Nephron progenitor cell (in vitro differentiated cells): Measurements from ENCODE around the gene TEX11.
"Not testable (repeated sequence)": the region's sequence is repeated elsewhere in the genome, so short reads cannot be mapped to it uniquely, and the experiment has no call there.

Source experiments
- DNase-seq: peaks from one replicate; pipeline ENCODE4 v3.0.0; 2021
- H3K27ac Mint-ChIP-seq: 2 replicates; pipeline ENCODE4 v1.8.0; 2021; ENCODE audit warnings: mild to moderate bottlenecking, moderate library complexity, mixed read lengths
- H3K27me3 Mint-ChIP-seq: 2 replicates; pipeline ENCODE4 v1.8.0; 2021; ENCODE audit warnings: mild to moderate bottlenecking, low read depth, mixed read lengths; ENCODE audit not compliant: poor library complexity
- H3K36me3 Mint-ChIP-seq: 2 replicates; pipeline ENCODE4 v1.8.0; 2021; ENCODE audit warnings: low read depth, mixed read lengths
- H3K4me1 Mint-ChIP-seq: 2 replicates; pipeline ENCODE4 v1.8.0; 2021; ENCODE audit warnings: mixed read lengths
- H3K4me3 Mint-ChIP-seq: 2 replicates; pipeline ENCODE4 v1.8.0; 2021; ENCODE audit warnings: mild to moderate bottlenecking, moderate library complexity, mixed read lengths
- H3K9me3 Mint-ChIP-seq: 2 replicates; pipeline ENCODE4 v1.8.0; 2021; ENCODE audit warnings: mild to moderate bottlenecking, moderate library complexity, mixed read lengths
- CTCF ChIP-seq: fragments of 200-600 bp; sonication (generic); IDR thresholded peaks from 2 replicates; pipeline ENCODE4 v1.5.0; 2021; ENCODE audit warnings: antibody characterized with exemption

Gene TEX11

GRCh38 chrX:70720721-70721120 lies 187.8 kb downstream of the TEX11 start:
- H3K4me3 Mint-ChIP-seq, result no peak overlapping the region
- H3K4me1 Mint-ChIP-seq, result no peaks in the 10 kb centered on the region

GRCh38 chrX:70711336-70711735 lies 197.2 kb downstream of the TEX11 start:
- not testable (repeated sequence) for H3K36me3 Mint-ChIP-seq, H3K4me1 Mint-ChIP-seq, H3K27ac Mint-ChIP-seq, H3K4me3 Mint-ChIP-seq, H3K27me3 Mint-ChIP-seq, DNase-seq
- peaks cover 24% of the 10 kb centered on the region for H3K9me3 Mint-ChIP-seq

More at GRCh38 chrX:70720721-70721120, 187.8 kb downstream of the TEX11 start:
- no peak for TF ChIP-seq CTCF
- peaks cover 26% of the 10 kb centered on the region for H3K9me3 Mint-ChIP-seq
- no peak for DNase-seq
- peaks cover 4% of the 10 kb centered on the region for H3K27me3 Mint-ChIP-seq
- no peak overlapping the region for H3K27ac Mint-ChIP-seq
- no peaks in the 10 kb centered on the region for H3K36me3 Mint-ChIP-seq

GRCh38 chrX:70694339-70695122 lies 214.0 kb downstream of the TEX11 start:
- H3K9me3 Mint-ChIP-seq, result peaks cover 15% of the 10 kb centered on the region
- peaks cover 7% of the 10 kb centered on the region for H3K27me3 Mint-ChIP-seq
- no peak for DNase-seq
- H3K4me3 Mint-ChIP-seq, result no peak overlapping the region
- no peak overlapping the region for H3K27ac Mint-ChIP-seq
- no peak for TF ChIP-seq CTCF
- H3K4me1 Mint-ChIP-seq, result no peaks in the 10 kb centered on the region
- H3K36me3 Mint-ChIP-seq, result no peaks in the 10 kb centered on the region

GRCh38 chrX:70679455-70679854 lies 229.1 kb downstream of the TEX11 start:
- H3K4me3 Mint-ChIP-seq, H3K27me3 Mint-ChIP-seq, H3K27ac Mint-ChIP-seq, H3K4me1 Mint-ChIP-seq, H3K36me3 Mint-ChIP-seq, DNase-seq: not testable (repeated sequence)
- peaks cover 49% of the 10 kb centered on the region for H3K9me3 Mint-ChIP-seq

GRCh38 chrX:70675284-70675683 lies 233.2 kb downstream of the TEX11 start:
- peaks cover 38% of the 10 kb centered on the region for H3K9me3 Mint-ChIP-seq
- H3K27me3 Mint-ChIP-seq, result peaks cover 2% of the 10 kb centered on the region
- TF ChIP-seq CTCF, result no peak
- H3K36me3 Mint-ChIP-seq, result no peaks in the 10 kb centered on the region
- H3K27ac Mint-ChIP-seq, result no peak overlapping the region
- H3K4me1 Mint-ChIP-seq, result no peaks in the 10 kb centered on the region
- no peak for DNase-seq
- H3K4me3 Mint-ChIP-seq, result no peak overlapping the region

GRCh38 chrX:70672326-70672725 lies 236.2 kb downstream of the TEX11 start:
- H3K27ac Mint-ChIP-seq, result no peak overlapping the region
- no peak overlapping the region for H3K4me3 Mint-ChIP-seq
- peaks cover 26% of the 10 kb centered on the region for H3K9me3 Mint-ChIP-seq
- H3K27me3 Mint-ChIP-seq, result peaks cover 5% of the 10 kb centered on the region
- TF ChIP-seq CTCF, result no peak
- no peaks in the 10 kb centered on the region for H3K36me3 Mint-ChIP-seq
- no peaks in the 10 kb centered on the region for H3K4me1 Mint-ChIP-seq
- no peak for DNase-seq

GRCh38 chrX:70669120-70669519 lies 239.4 kb downstream of the TEX11 start:
- DNase-seq, result no peak
- Mint-ChIP-seq H3K27ac (no peak overlapping the region), H3K36me3 (no peaks in the 10 kb centered on the region), H3K4me1 (no peaks in the 10 kb centered on the region), H3K4me3 (no peak overlapping the region), H3K27me3 (peaks cover 2% of the 10 kb centered on the region), H3K9me3 (peaks cover 6% of the 10 kb centered on the region)
- no peak for TF ChIP-seq CTCF
